AG09309 (cell line): ENCODE data around the gene SFXN5.

Experiments
- DNase-seq: peaks from one replicate; pipeline ENCODE4 v3.0.0-alpha.2; 2010; ENCODE audit warnings: low read depth
- H3K4me3 ChIP-seq: 2 replicates; pipeline ENCODE4 v1.5.1; 2011; ENCODE audit warnings: mild to moderate bottlenecking, low read depth, low read length, moderate library complexity; ENCODE audit not compliant: control insufficient read depth
- TF ChIP-seq, protein P1 (sequence below): IDR thresholded peaks from 2 replicates; pipeline ENCODE4 v1.5.1; 2011; ENCODE audit warnings: mild to moderate bottlenecking, low read depth, low read length, inconsistent platforms; ENCODE audit not compliant: insufficient read depth, control insufficient read depth; ENCODE audit errors: missing control alignments

SFXN5 gene

DNA sequence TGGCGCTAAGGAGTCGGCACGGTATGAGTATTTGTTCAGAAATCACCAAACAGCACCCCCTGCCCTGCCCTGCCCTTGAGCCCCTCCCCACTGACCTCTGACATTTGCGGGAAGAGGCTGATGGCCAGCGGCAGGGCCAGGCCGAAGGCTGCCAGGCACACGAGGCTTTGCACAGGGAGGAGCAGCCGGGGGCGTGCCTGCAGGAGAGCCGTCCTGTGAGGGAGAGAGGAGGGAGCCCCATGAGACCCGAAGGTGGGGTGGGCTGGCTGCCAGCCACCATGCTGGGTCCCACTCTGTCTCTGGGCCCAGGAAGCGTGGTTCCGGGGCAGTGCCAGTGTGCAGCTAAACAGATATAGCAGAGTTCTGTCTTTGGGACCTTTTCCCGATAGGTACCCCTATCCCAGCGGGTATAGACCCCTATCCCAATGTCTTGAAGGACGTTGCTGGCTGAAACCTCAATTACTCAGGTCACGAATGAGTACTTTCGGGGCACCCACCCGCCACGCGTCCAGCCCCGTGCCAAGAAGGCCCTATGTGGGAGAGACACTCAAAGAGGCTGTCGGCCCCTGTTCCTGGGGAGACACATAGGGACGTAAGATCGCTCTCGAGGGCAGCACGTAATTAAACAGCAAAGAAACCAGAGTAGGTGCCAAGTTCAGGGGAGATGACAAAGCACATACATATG is 110.3 kb downstream of the SFXN5 start:
- TF ChIP-seq, protein P1, sequence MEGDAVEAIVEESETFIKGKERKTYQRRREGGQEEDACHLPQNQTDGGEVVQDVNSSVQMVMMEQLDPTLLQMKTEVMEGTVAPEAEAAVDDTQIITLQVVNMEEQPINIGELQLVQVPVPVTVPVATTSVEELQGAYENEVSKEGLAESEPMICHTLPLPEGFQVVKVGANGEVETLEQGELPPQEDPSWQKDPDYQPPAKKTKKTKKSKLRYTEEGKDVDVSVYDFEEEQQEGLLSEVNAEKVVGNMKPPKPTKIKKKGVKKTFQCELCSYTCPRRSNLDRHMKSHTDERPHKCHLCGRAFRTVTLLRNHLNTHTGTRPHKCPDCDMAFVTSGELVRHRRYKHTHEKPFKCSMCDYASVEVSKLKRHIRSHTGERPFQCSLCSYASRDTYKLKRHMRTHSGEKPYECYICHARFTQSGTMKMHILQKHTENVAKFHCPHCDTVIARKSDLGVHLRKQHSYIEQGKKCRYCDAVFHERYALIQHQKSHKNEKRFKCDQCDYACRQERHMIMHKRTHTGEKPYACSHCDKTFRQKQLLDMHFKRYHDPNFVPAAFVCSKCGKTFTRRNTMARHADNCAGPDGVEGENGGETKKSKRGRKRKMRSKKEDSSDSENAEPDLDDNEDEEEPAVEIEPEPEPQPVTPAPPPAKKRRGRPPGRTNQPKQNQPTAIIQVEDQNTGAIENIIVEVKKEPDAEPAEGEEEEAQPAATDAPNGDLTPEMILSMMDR, result no peak
- no peak for DNase-seq
- no peak overlapping the region for H3K4me3 ChIP-seq

DNA sequence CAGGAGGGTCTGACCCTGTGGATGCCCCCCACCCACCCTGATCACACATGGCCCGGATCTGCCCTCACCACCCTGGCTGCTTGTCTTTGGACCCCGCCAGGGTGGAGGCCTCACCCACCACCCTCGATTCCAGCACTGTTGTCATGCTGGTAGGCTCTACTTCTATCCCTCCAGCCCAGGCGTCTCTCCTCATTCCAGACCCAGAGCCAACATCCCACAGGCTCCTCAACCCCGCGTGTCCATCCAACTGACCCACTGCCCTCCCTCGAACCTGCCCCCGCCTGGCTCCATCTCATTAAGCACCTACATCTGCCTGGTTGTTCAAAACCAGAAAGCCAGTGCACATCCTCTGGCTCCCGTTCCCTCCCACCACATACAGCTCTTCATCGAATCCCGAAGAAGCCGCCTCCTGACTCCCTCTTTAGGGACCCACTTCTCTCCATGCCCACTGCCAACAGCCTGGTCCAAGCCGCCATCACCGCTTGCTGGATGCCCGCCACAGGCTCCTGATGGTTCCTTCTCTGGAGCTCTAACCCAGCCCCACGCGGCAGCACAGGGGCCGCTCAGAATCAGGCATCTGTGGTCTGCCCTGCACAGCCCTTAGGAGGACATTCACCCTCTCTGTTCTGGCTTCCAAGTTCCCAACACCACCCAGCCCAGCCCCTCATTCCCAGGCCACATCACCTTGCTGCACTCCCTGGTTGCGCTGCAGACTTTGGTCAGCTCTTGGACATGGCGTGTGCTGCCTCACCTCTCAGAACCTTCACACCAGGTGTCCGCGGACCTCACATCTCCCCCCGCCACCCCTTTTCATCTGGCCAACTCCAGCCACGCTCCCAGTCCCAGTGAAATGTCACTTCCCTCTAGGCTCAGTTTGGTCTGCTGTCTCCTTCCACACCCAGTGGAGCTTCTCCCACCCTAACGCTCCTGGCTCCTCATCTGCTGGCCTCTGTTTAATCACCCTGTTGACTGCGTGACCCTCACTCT is 111.2 kb downstream of the SFXN5 start:
- TF ChIP-seq, protein P1, result no peak
- no peak overlapping the region for H3K4me3 ChIP-seq
- DNase-seq, result no peak

DNA sequence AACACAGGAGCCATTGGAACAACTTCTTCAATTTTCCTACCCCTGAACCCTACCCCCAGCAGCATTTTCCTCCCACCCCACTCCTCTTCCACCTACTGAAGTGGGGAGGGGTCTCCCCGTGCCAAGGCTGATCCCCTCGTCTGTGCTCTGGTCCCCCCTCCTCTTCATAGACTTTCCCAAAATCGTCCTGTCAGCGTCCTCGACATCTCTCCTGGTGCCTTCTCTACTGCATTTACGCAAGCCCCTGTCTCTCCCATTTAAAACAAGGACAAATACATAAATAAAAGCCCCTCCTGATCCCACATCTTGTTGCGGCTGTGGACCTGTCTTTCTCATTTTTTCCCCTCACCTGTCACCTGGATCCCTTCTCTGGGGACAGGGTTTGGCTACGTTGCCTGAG is 112.0 kb downstream of the SFXN5 start:
- TF ChIP-seq, protein P1, result no peak
- DNase-seq, result no peak
- no peak overlapping the region for H3K4me3 ChIP-seq

DNA sequence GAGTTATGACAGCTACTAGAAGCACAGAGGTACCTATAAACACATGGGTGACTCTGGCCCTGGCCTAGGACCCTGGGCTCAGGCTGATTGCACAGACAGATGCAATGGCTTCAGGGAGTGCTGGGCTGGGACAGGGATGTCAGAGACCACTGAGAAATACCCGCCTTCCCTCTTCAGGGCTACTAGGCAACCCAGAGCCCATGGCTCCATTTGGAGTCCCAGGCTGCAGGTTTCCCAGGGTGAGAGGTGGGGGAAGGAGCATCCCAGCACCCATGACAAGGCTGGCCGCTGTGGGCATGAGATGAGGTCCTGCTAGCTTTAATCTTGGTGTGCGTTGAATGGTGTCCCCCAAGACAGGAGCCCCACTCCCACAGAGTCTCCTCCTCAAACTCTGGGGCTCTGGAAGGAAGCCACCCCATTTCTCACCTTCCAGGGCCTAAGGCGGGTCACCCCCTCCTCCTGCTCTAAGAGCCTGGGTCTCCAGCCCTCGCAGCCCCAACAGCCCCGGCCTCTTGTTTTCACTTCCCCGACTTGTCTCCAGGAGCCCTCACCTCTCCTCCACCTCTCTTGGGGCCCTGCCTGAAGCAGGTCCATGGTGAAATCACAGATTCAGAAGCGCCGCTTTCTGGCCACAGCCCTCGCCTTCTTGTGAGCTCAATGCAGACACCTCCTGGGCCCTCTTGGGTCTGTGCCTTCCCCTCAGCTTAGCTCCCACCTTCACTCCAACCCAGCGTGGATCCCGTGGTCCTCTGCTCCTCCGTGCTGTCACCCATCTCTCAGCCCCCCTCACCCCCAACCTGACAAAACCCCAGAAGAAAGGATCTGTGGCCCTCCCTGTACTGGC is 112.7 kb downstream of the SFXN5 start:
- H3K4me3 ChIP-seq, result no peak overlapping the region
- DNase-seq, result no peak
- TF ChIP-seq, protein P1, result no peak

DNA sequence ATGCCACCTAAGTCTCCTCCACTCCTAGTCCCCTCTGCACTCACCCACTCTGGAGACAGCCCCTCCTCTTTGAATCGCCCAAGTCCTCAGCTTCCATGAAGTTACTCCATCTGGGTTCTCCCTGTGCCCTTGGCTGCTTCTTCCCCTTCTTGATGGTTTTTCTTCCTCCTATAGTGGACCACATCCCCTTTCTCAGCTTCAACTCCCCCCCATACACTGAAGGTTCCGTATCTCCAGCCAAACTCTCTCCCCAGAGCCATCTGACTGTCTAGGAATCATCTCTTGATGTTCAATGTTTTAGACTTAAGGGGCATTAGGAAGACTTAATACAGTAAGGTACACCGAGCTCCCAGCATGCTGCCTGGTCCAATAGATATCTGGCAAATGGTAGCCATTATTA is 114.6 kb downstream of the SFXN5 start:
- no peak overlapping the region for H3K4me3 ChIP-seq
- TF ChIP-seq, protein P1, result no peak

DNA sequence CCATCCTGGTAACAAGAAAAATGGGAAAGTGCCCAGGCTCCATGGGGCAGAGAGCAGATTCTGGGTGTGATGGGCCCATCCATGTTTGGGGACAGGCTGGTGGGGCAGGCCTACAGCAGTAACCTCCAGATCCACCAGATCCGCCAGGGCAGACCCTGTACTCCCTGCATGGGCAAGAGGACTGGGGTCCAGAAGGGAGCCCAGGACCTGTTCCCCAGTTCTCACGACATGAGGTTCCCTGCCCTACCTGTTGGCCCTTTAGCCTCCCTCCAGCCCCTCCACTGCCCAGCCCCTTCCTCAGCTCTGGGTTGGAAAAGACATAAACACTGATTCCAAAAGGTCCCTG is 115.5 kb downstream of the SFXN5 start:
- H3K4me3 ChIP-seq, result no peak overlapping the region
- TF ChIP-seq, protein P1, result no peak
- DNase-seq, result no peak

More for the DNA sequence above, 114.6 kb downstream of the SFXN5 start:
- no peak for DNase-seq
